HEK293 (cell line): ENCODE data around the gene TTLL3.

Source experiments
- SCRT1 ChIP-seq: fragments of 450-650 bp; formaldehyde crosslinking; IDR thresholded peaks from 2 replicates; pipeline ENCODE4 v1.5.1; 2016; ENCODE audit warnings: missing biosample characterization, missing genetic modification characterization, borderline replicate concordance
- ZNF274 ChIP-seq, 2 experiments: fragments of 200-500 bp in 1 of 2; fragments of 450-650 bp in 1 of 2; sonication (Bioruptor generic) in 1 of 2; formaldehyde crosslinking in 1 of 2; IDR thresholded peaks; 2 replicates each; pipeline versions ENCODE4 v1.5.1 to v1.6.1; 2014 to 2016; ENCODE audit warnings: borderline replicate concordance in 1 of 2, inconsistent platforms in 1 of 2, low read length in 1 of 2, missing biosample characterization in 1 of 2, missing genetic modification characterization in 1 of 2
- ZNF324 ChIP-seq: fragments of 450-650 bp; formaldehyde crosslinking; IDR thresholded peaks from 2 replicates; pipeline ENCODE4 v1.5.1; 2016; ENCODE audit warnings: missing biosample characterization, missing genetic modification characterization
- ZNF776 ChIP-seq: fragments of 450-650 bp; formaldehyde crosslinking; IDR thresholded peaks from 2 replicates; pipeline ENCODE4 v1.5.0; 2017; ENCODE audit warnings: missing biosample characterization, missing genetic modification characterization, borderline replicate concordance

GRCh38 chr3:9769012-9769411 is 41.0 kb upstream of the TTLL3 start:
- no peak for TF ChIP-seq ZNF776 (tag by site-specific recombination)
- no peak for TF ChIP-seq ZNF324
- TF ChIP-seq SCRT1 (tag by site-specific recombination) = no peak
- TF ChIP-seq ZNF274 (IDR thresholded peaks at IDR 0.05; ENCODE audit: low read length) = no peak
- no peak for TF ChIP-seq ZNF274 (tag by site-specific recombination; IDR thresholded peaks at IDR 0.05; ENCODE audit: borderline replicate concordance)
